IMR-90 (cell line): ENCODE results near the gene LATS2. TPM values are rescaled to one million over a fixed set of nuclear protein-coding genes. Genes with fewer than 3 reads are reported as not detected.

Experiments
- ATAC-seq: fragments of 200-7000 bp; cut with Tn5 transposase; 2 replicates; pipeline ENCODE4 v1.9.1; 2020; ENCODE audit warnings: low read depth, mild to moderate bottlenecking, moderate library complexity
- BruUV-seq: library from RNA; stranded (reverse); fragments of 400-500 nt; replicated peaks from 2 replicates; lab custom pipeline; 2021; lab: Mats Ljungman, UMichigan
- CTCF ChIA-PET: fragments of 300-600 bp; formaldehyde crosslinking; extraction: SDS; loops from one replicate; lab custom pipeline; 2021; ENCODE audit warnings: antibody characterized with exemption; lab: Yijun Ruan, JAX
- POLR2A ChIA-PET: fragments of 300-600 bp; sonication (Branson Sonifier 250); formaldehyde crosslinking; loops from one replicate; lab custom pipeline; 2022; ENCODE audit warnings: antibody characterized with exemption; ENCODE audit not compliant: unreplicated experiment; lab: Charles Lee
- DNase-seq: peaks from one replicate; pipeline ENCODE4 v3.0.0; 2013
- H2AFZ ChIP-seq: replicated peaks from 2 replicates; pipeline ENCODE3; 2013; ENCODE audit warnings: low read length, mild to moderate bottlenecking; ENCODE audit not compliant: poor library complexity
- H2AK5ac ChIP-seq: 2 replicates; pipeline ENCODE4 v1.6.1; 2013; ENCODE audit warnings: low read depth, low read length, inconsistent platforms
- H2AK9ac ChIP-seq: replicated peaks from 2 replicates; pipeline ENCODE3; 2013; ENCODE audit warnings: mild to moderate bottlenecking, low read depth, low read length, moderate library complexity; ENCODE audit not compliant: poor library complexity
- H2BK120ac ChIP-seq: 2 replicates; pipeline ENCODE4 v1.6.1; 2013; ENCODE audit warnings: low read depth, low read length, inconsistent platforms
- H2BK15ac ChIP-seq: 3 replicates; pipeline ENCODE4 v1.6.1; 2013; ENCODE audit warnings: low read depth, low read length, inconsistent platforms
- H2BK20ac ChIP-seq: 2 replicates; pipeline ENCODE4 v1.6.1; 2013; ENCODE audit warnings: low read depth, mild to moderate bottlenecking, inconsistent platforms, low read length, moderate library complexity
- H2BK5ac ChIP-seq: 2 replicates; pipeline ENCODE4 v1.6.1; 2013; ENCODE audit warnings: mild to moderate bottlenecking, low read depth, low read length, inconsistent platforms; ENCODE audit not compliant: poor library complexity, severe bottlenecking
- H3K14ac ChIP-seq: replicated peaks from 2 replicates; pipeline ENCODE4 v1.6.1; 2013; ENCODE audit warnings: low read depth, low read length, inconsistent platforms
- H3K18ac ChIP-seq: 2 replicates; pipeline ENCODE4 v1.6.1; 2013; ENCODE audit warnings: low read depth, low read length, control low read depth
- H3K23ac ChIP-seq: 2 replicates; pipeline ENCODE4 v1.6.1; 2013; ENCODE audit warnings: low read depth, low read length, inconsistent platforms
- H3K27ac ChIP-seq: 2 replicates; pipeline ENCODE4 v1.5.1; 2013; ENCODE audit warnings: mild to moderate bottlenecking, control low read depth, low read length; ENCODE audit not compliant: insufficient read depth
- H3K27me3 ChIP-seq: 2 replicates; pipeline ENCODE4 v1.6.1; 2013; ENCODE audit warnings: low read length; ENCODE audit not compliant: control insufficient read depth, insufficient read depth
- H3K36me3 ChIP-seq: 2 replicates; pipeline ENCODE4 v1.6.1; 2013; ENCODE audit warnings: low read length, mixed read lengths; ENCODE audit not compliant: control insufficient read depth, insufficient read depth
- H3K4ac ChIP-seq: 2 replicates; pipeline ENCODE4 v1.6.1; 2013; ENCODE audit warnings: low read depth, low read length, inconsistent platforms
- H3K4me1 ChIP-seq: 2 replicates; pipeline ENCODE4 v1.6.1; 2013; ENCODE audit warnings: low read length, mixed read lengths; ENCODE audit not compliant: control insufficient read depth, insufficient read depth
- H3K4me2 ChIP-seq: 2 replicates; pipeline ENCODE4 v1.6.1; 2013; ENCODE audit warnings: low read depth, mild to moderate bottlenecking, control low read depth, low read length, moderate library complexity
- H3K4me3 ChIP-seq: 2 replicates; pipeline ENCODE4 v1.5.1; 2013; ENCODE audit warnings: low read depth, mild to moderate bottlenecking, control low read depth, low read length, moderate library complexity; ENCODE audit not compliant: insufficient read depth
- H3K56ac ChIP-seq: 2 replicates; pipeline ENCODE4 v1.6.1; 2013; ENCODE audit warnings: low read length, inconsistent platforms; ENCODE audit not compliant: insufficient read depth; ENCODE audit errors: extremely low read depth
- H3K79me1 ChIP-seq, 2 experiments: 2 replicates each; pipeline ENCODE4 v1.6.1; 2013; ENCODE audit warnings: low read length in 2 of 2, inconsistent platforms in 1 of 2, low read depth in 1 of 2
- H3K9ac ChIP-seq: 2 replicates; pipeline ENCODE4 v1.6.1; 2013; ENCODE audit warnings: low read depth, low read length, control low read depth
- H3K9me1 ChIP-seq: 2 replicates; pipeline ENCODE4 v1.6.1; 2013; ENCODE audit warnings: low read length, inconsistent platforms; ENCODE audit not compliant: insufficient read depth
- H3K9me3 ChIP-seq: 2 replicates; pipeline ENCODE4 v1.6.1; 2013; ENCODE audit warnings: low read length; ENCODE audit not compliant: control insufficient read depth, insufficient read depth
- H4K20me1 ChIP-seq: 2 replicates; pipeline ENCODE4 v1.6.1; 2013; ENCODE audit warnings: low read length, inconsistent platforms; ENCODE audit not compliant: insufficient read depth
- H4K5ac ChIP-seq: 2 replicates; pipeline ENCODE4 v1.6.1; 2013; ENCODE audit warnings: mild to moderate bottlenecking, low read depth, low read length, control low read depth
- H4K8ac ChIP-seq, 2 experiments: 2 replicates each; pipeline ENCODE4 v1.6.1; 2013; ENCODE audit warnings: low read depth in 2 of 2, low read length in 2 of 2, control low read depth in 1 of 2, inconsistent platforms in 1 of 2
- H4K91ac ChIP-seq: 2 replicates; pipeline ENCODE4 v1.6.1; 2013; ENCODE audit warnings: low read depth, low read length, inconsistent platforms; ENCODE audit not compliant: insufficient read depth
- BHLHE40 ChIP-seq: fragments of 150-350 bp; IDR thresholded peaks from 2 replicates; pipeline ENCODE4 v1.6.1; 2016; ENCODE audit warnings: mild to moderate bottlenecking, low read depth, low read length
- MXI1 ChIP-seq: IDR thresholded peaks from 2 replicates; pipeline ENCODE4 v1.6.1; 2012; ENCODE audit warnings: low read depth, mild to moderate bottlenecking, low read length, moderate library complexity, borderline replicate concordance
- RCOR1 ChIP-seq: IDR thresholded peaks from 2 replicates; pipeline ENCODE4 v1.6.1; 2012; ENCODE audit warnings: mild to moderate bottlenecking, low read length, improper control_type of control experiment; ENCODE audit not compliant: insufficient replicate concordance
- WGBS, 2 experiments: methylation state at CpG; one replicate each; pipeline versions ENCODE4 v1.1.5 to v1.1.7; 2013; ENCODE audit warnings: missing lambda C conversion rate in 2 of 2; ENCODE audit not compliant: insufficient read length in 1 of 2; ENCODE audit errors: extremely low coverage in 2 of 2; 5-methylcytosine and 5-hydroxymethylcytosine counted together
- dilution Hi-C: fragments of 300-500 bp; cut with HindIII; formaldehyde crosslinking; loops from one replicate; pipeline ENCODE4 v1.14.3; 2018; ENCODE audit warnings: low sequenced_read_pairs; ENCODE audit not compliant: unreplicated experiment
- in situ Hi-C: fragments of 300-500 bp; cut with MboI; formaldehyde crosslinking; loops from 3 replicates; pipeline ENCODE4 v1.14.3; 2019; ENCODE audit warnings: low sequenced_read_pairs, inconsistent platforms, mixed read lengths
- intact Hi-C: fragments of 100-400 bp; cut with micrococcal nuclease; formaldehyde crosslinking; loops from 2 replicates; pipeline ENCODE4 v1.10.0; 2022
- polyA plus RNA-seq, 3 experiments: library from polyadenylated mRNA; depleted of rRNA; stranded (reverse); fragments of >200 nt; gene quantifications; 2 replicates each; pipeline ENCODE4 v1.2.3, GENCODE V29; 2012; ENCODE audit warnings: low replicate concordance in 1 of 3
- total RNA-seq: library from RNA; depleted of rRNA; stranded (reverse); fragments of >200 nt; gene quantifications from 2 replicates; pipeline ENCODE4 v1.2.3, GENCODE V29; 2012

Gene LATS2
- total and polyA plus RNA-seq, 2 of the 4 experiments (the other 2 are of a cell fraction), result 12.7 to 22.4 TPM

DNA sequence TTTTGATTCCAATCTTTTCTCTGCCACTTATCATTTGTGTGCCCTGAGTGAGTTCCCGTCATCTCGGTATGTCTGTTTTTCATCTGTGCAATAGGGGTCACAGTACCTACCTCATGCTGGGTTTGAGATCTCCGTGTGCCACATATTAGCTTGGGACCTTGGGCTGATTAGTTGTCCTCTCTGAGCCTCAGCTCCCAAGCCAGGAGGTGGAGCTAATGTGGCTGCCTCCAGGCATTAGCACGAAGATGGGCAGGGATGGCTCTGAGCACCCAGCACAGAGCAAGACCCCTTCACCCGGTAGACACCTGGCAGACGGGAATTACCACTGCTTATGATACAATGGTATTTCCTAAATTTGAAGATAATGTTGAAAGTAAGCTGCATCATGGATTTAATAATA is 123.1 kb downstream of the LATS2 start:
- dilution Hi-C loops (no loop called here), in situ Hi-C loops (no loop called here), intact Hi-C loops (no loop called here)
- Histone ChIP-seq H3K27me3 (peaks cover 5% of the 10 kb centered on the region), H2BK20ac (no peak overlapping the region), H3K56ac (no peak overlapping the region), H3K36me3 (no peaks in the 10 kb centered on the region), H2BK120ac (no peak overlapping the region), H4K5ac (no peak overlapping the region), H2AK9ac (peak overlapping the region; percentile 9), H3K14ac (no peak overlapping the region), H3K4ac (no peak overlapping the region), H4K8ac (no peak overlapping the region), H3K18ac (no peak overlapping the region), H2BK5ac (no peak overlapping the region), H2BK15ac (no peak overlapping the region), H3K79me1 (no peaks in the 10 kb centered on the region), H2AFZ (no peak overlapping the region), H3K23ac (no peak overlapping the region), H3K4me3 (no peak overlapping the region), H3K27ac (no peak overlapping the region), H2AK5ac (peak overlapping the region; percentile 64), H3K4me2 (no peak overlapping the region), H3K9me1 (no peaks in the 10 kb centered on the region), H4K91ac (no peak overlapping the region), H3K4me1 (peaks cover 12% of the 10 kb centered on the region), H3K9me3 (no peaks in the 10 kb centered on the region), H4K20me1 (no peaks in the 10 kb centered on the region), H3K9ac (no peak overlapping the region)
- WGBS, 2 experiments, result 60% methylated on average over 1 of the region's 6 CpGs; no CpG with 5 or more reads in 1 of the 2 experiments
- CTCF ChIA-PET, result no interaction called here
- no peak for TF ChIP-seq BHLHE40
- no peak for TF ChIP-seq RCOR1
- TF ChIP-seq MXI1, result no peak
- DNase-seq (no peak), ATAC-seq (no peak)
- POLR2A ChIA-PET, result no interaction called here
- no TSS peak for BruUV-seq
